ENCODE measurements around the gene PRDX5.

DNA sequence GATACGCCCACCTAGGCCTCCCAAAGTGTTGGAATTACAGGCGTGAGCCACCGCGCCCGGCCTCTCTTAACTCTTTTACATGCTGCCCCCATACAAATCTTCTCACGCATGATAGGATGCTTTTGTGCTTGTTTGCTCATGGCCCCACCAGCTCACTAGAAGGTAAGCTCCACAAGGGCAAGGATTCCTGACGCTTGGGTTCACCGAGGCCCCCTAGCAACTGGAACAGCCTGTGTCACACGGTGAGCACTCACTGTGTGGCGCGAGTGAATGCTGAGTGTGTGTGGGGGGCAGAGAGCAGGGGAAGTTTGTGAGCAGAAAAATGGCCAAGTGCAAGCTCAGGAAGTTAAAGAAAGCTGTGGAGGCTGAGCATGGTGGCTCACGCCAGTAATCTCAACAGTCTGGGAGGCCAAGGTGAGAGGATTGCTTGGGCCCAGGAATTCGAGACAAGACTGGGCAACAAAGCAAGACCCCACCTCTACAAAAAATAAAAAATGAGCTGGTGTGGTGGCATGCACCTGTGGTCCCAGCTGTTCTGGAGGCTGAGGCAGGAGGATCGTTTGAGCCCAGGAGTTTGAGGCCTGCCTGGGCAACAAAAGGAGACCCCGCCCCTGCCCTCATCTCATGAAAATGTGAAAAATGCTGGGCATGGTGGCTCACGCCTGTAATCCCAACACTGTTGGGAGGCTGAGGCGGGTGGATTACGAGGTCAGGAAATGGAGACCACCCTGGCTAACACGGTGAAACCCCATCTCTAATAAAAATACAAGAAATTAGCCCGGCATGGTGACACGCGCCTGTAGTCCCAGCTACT lies 35.8 kb upstream of the PRDX5 start:
- TF ChIP-seq, protein P1, sequence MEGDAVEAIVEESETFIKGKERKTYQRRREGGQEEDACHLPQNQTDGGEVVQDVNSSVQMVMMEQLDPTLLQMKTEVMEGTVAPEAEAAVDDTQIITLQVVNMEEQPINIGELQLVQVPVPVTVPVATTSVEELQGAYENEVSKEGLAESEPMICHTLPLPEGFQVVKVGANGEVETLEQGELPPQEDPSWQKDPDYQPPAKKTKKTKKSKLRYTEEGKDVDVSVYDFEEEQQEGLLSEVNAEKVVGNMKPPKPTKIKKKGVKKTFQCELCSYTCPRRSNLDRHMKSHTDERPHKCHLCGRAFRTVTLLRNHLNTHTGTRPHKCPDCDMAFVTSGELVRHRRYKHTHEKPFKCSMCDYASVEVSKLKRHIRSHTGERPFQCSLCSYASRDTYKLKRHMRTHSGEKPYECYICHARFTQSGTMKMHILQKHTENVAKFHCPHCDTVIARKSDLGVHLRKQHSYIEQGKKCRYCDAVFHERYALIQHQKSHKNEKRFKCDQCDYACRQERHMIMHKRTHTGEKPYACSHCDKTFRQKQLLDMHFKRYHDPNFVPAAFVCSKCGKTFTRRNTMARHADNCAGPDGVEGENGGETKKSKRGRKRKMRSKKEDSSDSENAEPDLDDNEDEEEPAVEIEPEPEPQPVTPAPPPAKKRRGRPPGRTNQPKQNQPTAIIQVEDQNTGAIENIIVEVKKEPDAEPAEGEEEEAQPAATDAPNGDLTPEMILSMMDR (IDR thresholded peaks at IDR 0.05; ENCODE audit: low read length): no peak
- TF ChIP-seq EZH2phosphoT487 (IDR thresholded peaks at IDR 0.05; ENCODE audit: low read length): no peak

All from MM.1S (cell line).